Rectal smooth muscle tissue (tissue), 1 donor: ENCODE data around the gene TMEM132C.

Source experiments
- H3K27ac ChIP-seq: one replicate; pipeline ENCODE4 v1.7.0; 2013; ENCODE audit warnings: low read depth, low read length, inconsistent platforms
- H3K27me3 ChIP-seq: one replicate; pipeline ENCODE4 v1.7.0; 2013; ENCODE audit warnings: low read length; ENCODE audit not compliant: control insufficient read depth, insufficient read depth
- H3K36me3 ChIP-seq: one replicate; pipeline ENCODE4 v1.7.0; 2013; ENCODE audit warnings: low read length; ENCODE audit not compliant: control insufficient read depth, insufficient read depth
- H3K4me1 ChIP-seq: one replicate; pipeline ENCODE4 v1.7.0; 2013; ENCODE audit warnings: low read length; ENCODE audit not compliant: control insufficient read depth, insufficient read depth
- H3K4me3 ChIP-seq: one replicate; pipeline ENCODE4 v1.7.0; 2013; ENCODE audit warnings: low read length
- H3K9ac ChIP-seq: one replicate; pipeline ENCODE4 v1.7.0; 2013; ENCODE audit warnings: low read length

TMEM132C gene

GRCh38 chr12:128444598-128444997, 177.6 kb downstream of the TMEM132C start:
- no peaks in the 10 kb centered on the region for H3K36me3 ChIP-seq
- H3K4me3 ChIP-seq, result no peak overlapping the region
- H3K27me3 ChIP-seq, result no peaks in the 10 kb centered on the region
- no peak overlapping the region for H3K27ac ChIP-seq
- H3K9ac ChIP-seq, result no peak overlapping the region
- H3K4me1 ChIP-seq, result no peaks in the 10 kb centered on the region

- no peak overlapping the region for H3K4me3 ChIP-seq
- no peaks in the 10 kb centered on the region for H3K36me3 ChIP-seq
- H3K9ac ChIP-seq, result no peak overlapping the region
- H3K4me1 ChIP-seq, result no peaks in the 10 kb centered on the region
- H3K27ac ChIP-seq, result no peak overlapping the region
- H3K27me3 ChIP-seq, result no peaks in the 10 kb centered on the region
Measured at GRCh38 chr12:128445415-128446127, 178.6 kb downstream of the TMEM132C start.

GRCh38 chr12:128449146-128449894, 182.3 kb downstream of the TMEM132C start:
- no peak overlapping the region for H3K9ac ChIP-seq
- no peak overlapping the region for H3K27ac ChIP-seq
- no peaks in the 10 kb centered on the region for H3K36me3 ChIP-seq
- no peak overlapping the region for H3K4me3 ChIP-seq
- no peaks in the 10 kb centered on the region for H3K27me3 ChIP-seq
- H3K4me1 ChIP-seq, result no peaks in the 10 kb centered on the region

GRCh38 chr12:128450810-128451209, 183.8 kb downstream of the TMEM132C start:
- H3K36me3 ChIP-seq, result no peaks in the 10 kb centered on the region
- H3K4me3 ChIP-seq, result no peak overlapping the region
- H3K4me1 ChIP-seq, result no peaks in the 10 kb centered on the region
- H3K27ac ChIP-seq, result no peak overlapping the region
- H3K27me3 ChIP-seq, result no peaks in the 10 kb centered on the region
- no peak overlapping the region for H3K9ac ChIP-seq

GRCh38 chr12:128455851-128456250, 188.9 kb downstream of the TMEM132C start:
- Histone ChIP-seq H3K4me1 (no peaks in the 10 kb centered on the region), H3K27me3 (no peaks in the 10 kb centered on the region), H3K9ac (no peak overlapping the region), H3K36me3 (no peaks in the 10 kb centered on the region), H3K27ac (no peak overlapping the region), H3K4me3 (no peak overlapping the region)

GRCh38 chr12:128456922-128457321, 190.0 kb downstream of the TMEM132C start:
- H3K9ac ChIP-seq, result no peak overlapping the region
- no peak overlapping the region for H3K27ac ChIP-seq
- H3K4me3 ChIP-seq, result no peak overlapping the region
- H3K4me1 ChIP-seq, result no peaks in the 10 kb centered on the region
- H3K27me3 ChIP-seq, result no peaks in the 10 kb centered on the region
- no peaks in the 10 kb centered on the region for H3K36me3 ChIP-seq

GRCh38 chr12:128458301-128458974, 191.5 kb downstream of the TMEM132C start:
- no peaks in the 10 kb centered on the region for H3K27me3 ChIP-seq
- no peaks in the 10 kb centered on the region for H3K36me3 ChIP-seq
- no peak overlapping the region for H3K27ac ChIP-seq
- H3K4me1 ChIP-seq, result no peaks in the 10 kb centered on the region
- H3K9ac ChIP-seq, result no peak overlapping the region
- H3K4me3 ChIP-seq, result no peak overlapping the region

- no peaks in the 10 kb centered on the region for H3K36me3 ChIP-seq
- no peaks in the 10 kb centered on the region for H3K27me3 ChIP-seq
- no peak overlapping the region for H3K27ac ChIP-seq
- H3K9ac ChIP-seq, result no peak overlapping the region
- no peak overlapping the region for H3K4me3 ChIP-seq
- no peaks in the 10 kb centered on the region for H3K4me1 ChIP-seq
Measured at GRCh38 chr12:128459067-128459466, 192.1 kb downstream of the TMEM132C start.

GRCh38 chr12:128463881-128464280, 196.9 kb downstream of the TMEM132C start:
- H3K4me3 ChIP-seq, result no peak overlapping the region
- no peaks in the 10 kb centered on the region for H3K4me1 ChIP-seq
- H3K36me3 ChIP-seq, result no peaks in the 10 kb centered on the region
- no peak overlapping the region for H3K9ac ChIP-seq
- H3K27ac ChIP-seq, result no peak overlapping the region
- H3K27me3 ChIP-seq, result no peaks in the 10 kb centered on the region

GRCh38 chr12:128467882-128468281, 200.9 kb downstream of the TMEM132C start:
- no peak overlapping the region for H3K4me3 ChIP-seq
- no peaks in the 10 kb centered on the region for H3K36me3 ChIP-seq
- no peaks in the 10 kb centered on the region for H3K4me1 ChIP-seq
- H3K9ac ChIP-seq, result no peak overlapping the region
- H3K27ac ChIP-seq, result no peak overlapping the region
- H3K27me3 ChIP-seq, result no peaks in the 10 kb centered on the region

- Histone ChIP-seq H3K27me3 (no peaks in the 10 kb centered on the region), H3K4me3 (no peak overlapping the region), H3K9ac (no peak overlapping the region), H3K27ac (no peak overlapping the region), H3K36me3 (no peaks in the 10 kb centered on the region), H3K4me1 (no peaks in the 10 kb centered on the region)
Measured at GRCh38 chr12:128468926-128469325, 202.0 kb downstream of the TMEM132C start.

GRCh38 chr12:128471491-128471890, 204.5 kb downstream of the TMEM132C start:
- Histone ChIP-seq H3K4me1 (no peaks in the 10 kb centered on the region), H3K27me3 (no peaks in the 10 kb centered on the region), H3K4me3 (no peak overlapping the region), H3K9ac (no peak overlapping the region), H3K27ac (no peak overlapping the region), H3K36me3 (no peaks in the 10 kb centered on the region)
